HepG2 (cell line): ENCODE results near the gene KRTAP12-4. TPM values are rescaled to one million over a fixed set of nuclear protein-coding genes. Genes with fewer than 3 reads are reported as not detected.
A peak's percentile ranks its signal among the peaks of the same experiment; 100 is the strongest.

Source experiments
- CENPBD1 ChIP-seq: sonication (generic); formaldehyde crosslinking; IDR thresholded peaks from 2 replicates; pipeline ENCODE4 v1.8.0; 2022; ENCODE audit warnings: missing genetic modification reagents, low read depth, mild to moderate bottlenecking, borderline replicate concordance
- EED ChIP-seq: sonication (generic); formaldehyde crosslinking; IDR thresholded peaks from 2 replicates; pipeline ENCODE4 v1.5.0; 2020; ENCODE audit warnings: mild to moderate bottlenecking, missing genetic modification reagents
- HOXA5 ChIP-seq: sonication (generic); formaldehyde crosslinking; IDR thresholded peaks from 2 replicates; pipeline ENCODE4 v1.4.0; 2020; ENCODE audit warnings: missing genetic modification reagents
- MTF2 ChIP-seq: sonication (generic); formaldehyde crosslinking; IDR thresholded peaks from 2 replicates; pipeline ENCODE4 v1.5.0; 2020; ENCODE audit warnings: missing genetic modification reagents, borderline replicate concordance
- MXI1 ChIP-seq: IDR thresholded peaks from 3 replicates; pipeline ENCODE4 v1.6.1; 2012; ENCODE audit warnings: low read depth, low read length, inconsistent platforms, borderline replicate concordance
- NFIB ChIP-seq: sonication (generic); formaldehyde crosslinking; IDR thresholded peaks from 2 replicates; pipeline ENCODE4 v1.9.0; 2021; ENCODE audit warnings: missing genetic modification reagents, mild to moderate bottlenecking, borderline replicate concordance
- PAF1 ChIP-seq: IDR thresholded peaks from 2 replicates; pipeline ENCODE4 v1.6.1; 2016; ENCODE audit warnings: missing genetic modification reagents, missing compliant biosample characterization
- PAXIP1 ChIP-seq: sonication (generic); formaldehyde crosslinking; conservative IDR thresholded peaks from 2 replicates; pipeline ENCODE4 v1.4.0; 2020; ENCODE audit warnings: mild to moderate bottlenecking, missing genetic modification reagents, moderate library complexity
- RARG ChIP-seq: sonication (generic); formaldehyde crosslinking; IDR thresholded peaks from 2 replicates; pipeline ENCODE4 v1.4.0; 2020; ENCODE audit warnings: low read depth, mild to moderate bottlenecking, missing genetic modification reagents
- SIN3B ChIP-seq: fragments of 150-350 bp; IDR thresholded peaks from 2 replicates; pipeline ENCODE4 v1.6.1; 2014; ENCODE audit warnings: low read length
- SPEN ChIP-seq: sonication (generic); formaldehyde crosslinking; IDR thresholded peaks from 2 replicates; pipeline ENCODE4 v1.5.1; 2020; ENCODE audit warnings: low read depth, mild to moderate bottlenecking, missing genetic modification reagents
- UBTF ChIP-seq: sonication (generic); formaldehyde crosslinking; IDR thresholded peaks from 2 replicates; pipeline ENCODE4 v1.4.0; 2020; ENCODE audit warnings: mild to moderate bottlenecking, missing genetic modification reagents
- ZFP37 ChIP-seq: sonication (generic); formaldehyde crosslinking; IDR thresholded peaks from 2 replicates; pipeline ENCODE4 v1.4.0; 2020; ENCODE audit warnings: missing genetic modification reagents, borderline replicate concordance
- ZFP82 ChIP-seq: sonication (generic); formaldehyde crosslinking; IDR thresholded peaks from 2 replicates; pipeline ENCODE4 v1.5.1; 2020; ENCODE audit warnings: mild to moderate bottlenecking, missing genetic modification reagents, borderline replicate concordance
- ZNF367 ChIP-seq: sonication (generic); formaldehyde crosslinking; IDR thresholded peaks from 2 replicates; pipeline ENCODE4 v1.4.0; 2020; ENCODE audit warnings: missing genetic modification reagents, borderline replicate concordance
- ZNF572 ChIP-seq: sonication (generic); formaldehyde crosslinking; IDR thresholded peaks from 2 replicates; pipeline ENCODE4 v1.5.1; 2020; ENCODE audit warnings: mild to moderate bottlenecking, missing genetic modification reagents
- ZNF615 ChIP-seq: sonication (generic); formaldehyde crosslinking; IDR thresholded peaks from 2 replicates; pipeline ENCODE4 v1.5.0; 2020; ENCODE audit warnings: mild to moderate bottlenecking, missing genetic modification reagents, borderline replicate concordance
- ZNF773 ChIP-seq: sonication (generic); formaldehyde crosslinking; IDR thresholded peaks from 2 replicates; pipeline ENCODE4 v1.4.0; 2020; ENCODE audit warnings: missing genetic modification reagents, borderline replicate concordance
- ZSCAN21 ChIP-seq: sonication (generic); formaldehyde crosslinking; IDR thresholded peaks from 2 replicates; pipeline ENCODE4 v1.8.0; 2022; ENCODE audit warnings: mild to moderate bottlenecking, missing genetic modification reagents, moderate library complexity, borderline replicate concordance
- polyA plus RNA-seq, 8 experiments: library from polyadenylated mRNA; depleted of rRNA in 3 of 8; stranded (reverse) in 7 of 8; unstranded in 1 of 8; fragments of >200 nt; fragmentation: Illumina TruSeq in 4 of 8; extraction: Trizol in 4 of 8; gene quantifications; 2 replicates each; pipeline versions ENCODE4 v1.2.1 to v1.2.3, GENCODE V29; 2011 to 2016; ENCODE audit warnings: low read depth in 4 of 8, missing spikeins in 1 of 8, mixed read lengths in 1 of 8; ENCODE audit not compliant: insufficient read depth in 1 of 8
- total RNA-seq, 5 experiments: library from RNA; depleted of rRNA; stranded (reverse); fragments of >200 nt; fragmentation: Illumina TruSeq; extraction: Trizol; gene quantifications; 2 replicates each; pipeline ENCODE4 v1.2.3, GENCODE V29; 2016; ENCODE audit warnings: low read depth in 1 of 5
- TF ChIP-seq, protein P1 (sequence below): sonication (generic); formaldehyde crosslinking; IDR thresholded peaks from 2 replicates; pipeline ENCODE4 v1.9.0; 2021; ENCODE audit warnings: missing genetic modification reagents, borderline replicate concordance

Gene KRTAP12-4
- total and polyA plus RNA-seq, 2 of the 13 experiments (the other 11 are each of a cell fraction or from before 2014, with no cell fraction given), result not detected

DNA sequence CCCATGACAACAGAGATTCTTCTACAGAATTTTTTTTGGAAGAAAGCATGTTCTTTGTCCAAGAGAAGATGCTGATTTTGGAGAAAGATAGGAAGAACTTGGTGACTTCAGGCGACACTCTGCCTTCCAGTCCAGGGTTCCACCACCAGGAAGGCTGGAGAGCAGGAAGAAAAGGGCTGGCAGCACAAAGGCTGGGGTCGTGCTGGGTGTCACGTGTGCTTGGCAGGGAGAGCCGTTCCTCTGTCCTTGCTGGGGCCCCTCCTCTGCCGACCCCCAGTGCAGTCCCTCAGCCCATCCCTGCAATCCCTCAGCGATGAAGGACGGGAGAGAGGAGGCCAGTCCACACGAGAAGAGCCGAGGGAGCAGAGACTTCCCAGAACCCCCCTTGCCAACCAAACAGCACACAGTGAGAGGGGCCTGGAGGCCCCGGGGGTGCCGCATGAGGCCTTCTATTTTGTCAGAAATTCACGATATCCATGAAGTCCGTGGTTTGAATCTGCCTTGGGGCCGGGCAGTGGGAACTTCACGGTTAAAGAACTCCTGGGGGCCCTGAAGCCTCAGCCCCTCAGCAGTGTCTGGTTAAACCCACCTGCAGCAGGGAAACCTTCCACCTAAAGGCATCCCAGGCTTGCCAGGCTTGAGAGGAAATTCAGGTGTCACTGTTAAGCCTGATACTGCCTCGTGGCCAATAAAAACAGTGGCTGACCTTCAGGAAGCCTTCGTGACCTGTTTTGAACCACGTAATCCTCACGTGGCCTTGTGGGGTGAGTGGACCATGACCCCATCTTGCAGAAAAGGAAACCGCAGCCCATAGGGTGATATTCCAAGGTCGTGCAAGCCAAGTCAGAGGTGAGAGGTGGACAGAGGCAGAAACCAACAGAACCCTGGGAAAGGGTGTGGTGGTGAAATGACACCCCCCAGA, 45.9 kb upstream of the KRTAP12-4 start (continued):
- no peak for TF ChIP-seq MTF2 (CRISPR knock-in tag)
- TF ChIP-seq SPEN, result peak; percentile 79
- peak; percentile 43; the same call in 1 of the 2 replicates for TF ChIP-seq ZFP37
- TF ChIP-seq ZNF773 (CRISPR knock-in tag), result no peak
- TF ChIP-seq ZSCAN21 (CRISPR knock-in tag), result no peak
- no peak for TF ChIP-seq ZNF615 (CRISPR knock-in tag)
- TF ChIP-seq, protein P1, sequence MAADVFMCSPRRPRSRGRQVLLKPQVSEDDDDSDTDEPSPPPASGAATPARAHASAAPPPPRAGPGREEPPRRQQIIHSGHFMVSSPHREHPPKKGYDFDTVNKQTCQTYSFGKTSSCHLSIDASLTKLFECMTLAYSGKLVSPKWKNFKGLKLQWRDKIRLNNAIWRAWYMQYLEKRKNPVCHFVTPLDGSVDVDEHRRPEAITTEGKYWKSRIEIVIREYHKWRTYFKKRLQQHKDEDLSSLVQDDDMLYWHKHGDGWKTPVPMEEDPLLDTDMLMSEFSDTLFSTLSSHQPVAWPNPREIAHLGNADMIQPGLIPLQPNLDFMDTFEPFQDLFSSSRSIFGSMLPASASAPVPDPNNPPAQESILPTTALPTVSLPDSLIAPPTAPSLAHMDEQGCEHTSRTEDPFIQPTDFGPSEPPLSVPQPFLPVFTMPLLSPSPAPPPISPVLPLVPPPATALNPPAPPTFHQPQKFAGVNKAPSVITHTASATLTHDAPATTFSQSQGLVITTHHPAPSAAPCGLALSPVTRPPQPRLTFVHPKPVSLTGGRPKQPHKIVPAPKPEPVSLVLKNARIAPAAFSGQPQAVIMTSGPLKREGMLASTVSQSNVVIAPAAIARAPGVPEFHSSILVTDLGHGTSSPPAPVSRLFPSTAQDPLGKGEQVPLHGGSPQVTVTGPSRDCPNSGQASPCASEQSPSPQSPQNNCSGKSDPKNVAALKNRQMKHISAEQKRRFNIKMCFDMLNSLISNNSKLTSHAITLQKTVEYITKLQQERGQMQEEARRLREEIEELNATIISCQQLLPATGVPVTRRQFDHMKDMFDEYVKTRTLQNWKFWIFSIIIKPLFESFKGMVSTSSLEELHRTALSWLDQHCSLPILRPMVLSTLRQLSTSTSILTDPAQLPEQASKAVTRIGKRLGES (CRISPR knock-in tag), result no peak
- TF ChIP-seq MXI1, result no peak
- TF ChIP-seq HOXA5 (CRISPR knock-in tag), result 0 out of 2 replicates have a peak, but pooled peaks have one; percentile 37
- no peak for TF ChIP-seq CENPBD1
- TF ChIP-seq ZNF367, result no peak
- TF ChIP-seq ZNF572 (CRISPR knock-in tag), result no peak
- TF ChIP-seq NFIB (CRISPR knock-in tag), result no peak
- TF ChIP-seq SIN3B, result no peak
- no peak for TF ChIP-seq PAF1 (CRISPR knock-in tag)
- TF ChIP-seq PAXIP1 (CRISPR knock-in tag), result peak; percentile 86
- no peak for TF ChIP-seq UBTF (CRISPR knock-in tag)
- TF ChIP-seq EED (CRISPR knock-in tag), result no peak
- TF ChIP-seq ZFP82 (CRISPR knock-in tag), result no peak
- TF ChIP-seq RARG (CRISPR knock-in tag), result no peak
